ENCODE measurements around the gene BRD4. TPM values are rescaled to one million over a fixed set of nuclear protein-coding genes. Genes with fewer than 3 reads are reported as not detected.

Gene BRD4
- total RNA-seq, 1 experiment from 2014 or later = 189 TPM

DNA sequence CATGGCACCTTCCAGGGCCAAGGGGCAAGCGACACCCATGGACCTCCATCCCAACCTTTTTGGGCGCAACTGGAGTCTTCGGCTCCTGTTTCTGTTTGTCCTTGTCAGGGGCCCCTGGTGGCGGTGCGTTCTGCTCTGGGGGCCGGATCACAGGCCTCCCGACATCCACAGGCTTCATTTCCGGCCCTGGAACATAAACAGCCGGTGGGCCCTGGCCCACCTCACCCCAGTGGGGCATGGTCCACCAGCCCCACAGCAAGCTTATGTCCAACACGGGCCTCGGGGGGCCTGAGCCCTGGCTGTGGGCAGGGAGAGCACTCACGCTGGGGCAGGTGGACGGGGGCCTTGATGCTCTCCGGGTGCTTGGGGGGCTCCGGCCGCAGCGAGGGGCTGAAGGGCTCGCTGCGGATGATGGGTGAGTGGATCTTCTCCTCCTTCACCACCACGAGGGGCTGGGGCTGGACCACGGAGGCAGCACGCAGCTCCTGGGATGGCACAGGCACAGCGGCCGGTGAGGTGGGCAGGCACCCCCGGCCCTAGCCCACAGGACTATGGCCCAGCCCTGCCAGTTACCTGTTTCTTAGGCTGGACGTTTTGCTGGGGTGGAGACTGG, 92.9 kb downstream of the BRD4 start:
- intact Hi-C loops (cut with micrococcal nuclease) = no loop called here
- no peak for DNase-seq (ENCODE audit: unreplicated experiment)
- Mint-ChIP-seq H3K27me3 (ENCODE audit: insufficient read depth, unreplicated experiment) (no peaks in the 10 kb centered on the region), H3K27ac (ENCODE audit: low read depth, unreplicated experiment) (no peak overlapping the region), H3K9me3 (ENCODE audit: unreplicated experiment) (no peaks in the 10 kb centered on the region), H3K4me1 (ENCODE audit: insufficient read depth, unreplicated experiment) (peaks cover 4% of the 10 kb centered on the region), H3K4me3 (ENCODE audit: unreplicated experiment) (no peak overlapping the region), H3K36me3 (ENCODE audit: insufficient read depth, unreplicated experiment) (peaks cover 99% of the 10 kb centered on the region)
- CTCF ChIA-PET = no interaction called here
- TF ChIP-seq, protein P1, sequence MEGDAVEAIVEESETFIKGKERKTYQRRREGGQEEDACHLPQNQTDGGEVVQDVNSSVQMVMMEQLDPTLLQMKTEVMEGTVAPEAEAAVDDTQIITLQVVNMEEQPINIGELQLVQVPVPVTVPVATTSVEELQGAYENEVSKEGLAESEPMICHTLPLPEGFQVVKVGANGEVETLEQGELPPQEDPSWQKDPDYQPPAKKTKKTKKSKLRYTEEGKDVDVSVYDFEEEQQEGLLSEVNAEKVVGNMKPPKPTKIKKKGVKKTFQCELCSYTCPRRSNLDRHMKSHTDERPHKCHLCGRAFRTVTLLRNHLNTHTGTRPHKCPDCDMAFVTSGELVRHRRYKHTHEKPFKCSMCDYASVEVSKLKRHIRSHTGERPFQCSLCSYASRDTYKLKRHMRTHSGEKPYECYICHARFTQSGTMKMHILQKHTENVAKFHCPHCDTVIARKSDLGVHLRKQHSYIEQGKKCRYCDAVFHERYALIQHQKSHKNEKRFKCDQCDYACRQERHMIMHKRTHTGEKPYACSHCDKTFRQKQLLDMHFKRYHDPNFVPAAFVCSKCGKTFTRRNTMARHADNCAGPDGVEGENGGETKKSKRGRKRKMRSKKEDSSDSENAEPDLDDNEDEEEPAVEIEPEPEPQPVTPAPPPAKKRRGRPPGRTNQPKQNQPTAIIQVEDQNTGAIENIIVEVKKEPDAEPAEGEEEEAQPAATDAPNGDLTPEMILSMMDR (IDR thresholded peaks at IDR 0.05; ENCODE audit: unreplicated experiment) = no peak
- BruUV-seq (replicated peaks) = no TSS peak
- POLR2A ChIA-PET = no interaction called here

DNA sequence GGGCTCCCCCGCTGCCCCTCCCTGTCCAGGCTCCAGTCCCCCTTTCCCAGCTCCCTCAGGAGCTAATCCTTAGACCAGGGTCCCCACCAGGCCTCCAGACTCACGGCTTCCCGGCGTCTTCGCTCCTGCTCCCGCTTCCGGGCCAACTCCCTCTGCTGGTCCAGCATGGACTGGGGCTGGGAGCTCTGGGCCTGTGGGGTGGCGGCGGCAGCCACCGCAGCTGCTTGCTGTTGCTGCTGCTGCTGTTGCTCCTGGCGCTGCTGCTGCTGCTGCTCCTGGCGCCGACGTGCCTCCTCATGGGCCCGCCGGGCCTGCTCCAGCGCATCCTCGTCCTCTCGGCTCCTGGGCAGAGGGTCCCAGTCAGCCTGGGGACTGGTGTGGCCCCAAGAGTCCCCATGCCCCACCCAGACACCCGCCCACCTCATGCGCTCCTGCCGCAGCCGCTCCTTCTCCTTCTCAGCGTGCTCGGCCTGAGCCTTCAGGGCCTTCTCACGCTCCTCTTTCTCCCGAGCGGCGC, 93.6 kb downstream of the BRD4 start:
- TF ChIP-seq, protein P1 (IDR thresholded peaks at IDR 0.05; ENCODE audit: unreplicated experiment) = no peak
- intact Hi-C loops (cut with micrococcal nuclease) = no loop called here
- Mint-ChIP-seq H3K36me3 (ENCODE audit: insufficient read depth, unreplicated experiment) (peaks cover 99% of the 10 kb centered on the region), H3K4me1 (ENCODE audit: insufficient read depth, unreplicated experiment) (peaks cover 5% of the 10 kb centered on the region), H3K4me3 (ENCODE audit: unreplicated experiment) (no peak overlapping the region), H3K9me3 (ENCODE audit: unreplicated experiment) (no peaks in the 10 kb centered on the region), H3K27ac (ENCODE audit: low read depth, unreplicated experiment) (no peak overlapping the region), H3K27me3 (ENCODE audit: insufficient read depth, unreplicated experiment) (no peaks in the 10 kb centered on the region)
- BruUV-seq (replicated peaks) = no TSS peak
- no peak for DNase-seq (ENCODE audit: unreplicated experiment)
- ChIA-PET CTCF (no interaction called here), POLR2A (no interaction called here)

- intact Hi-C loops (cut with micrococcal nuclease) = no loop called here
- peaks cover 5% of the 10 kb centered on the region for H3K4me1 Mint-ChIP-seq (ENCODE audit: insufficient read depth, unreplicated experiment)
- no peaks in the 10 kb centered on the region for H3K9me3 Mint-ChIP-seq (ENCODE audit: unreplicated experiment)
- CTCF ChIA-PET = no interaction called here
- POLR2A ChIA-PET = no interaction called here
- TF ChIP-seq, protein P1 (IDR thresholded peaks at IDR 0.05; ENCODE audit: unreplicated experiment) = no peak
- no peaks in the 10 kb centered on the region for H3K27me3 Mint-ChIP-seq (ENCODE audit: insufficient read depth, unreplicated experiment)
- BruUV-seq (replicated peaks) = no TSS peak
- H3K4me3 Mint-ChIP-seq (ENCODE audit: unreplicated experiment) = no peak overlapping the region
- no peak for DNase-seq (ENCODE audit: unreplicated experiment)
- no peak overlapping the region for H3K27ac Mint-ChIP-seq (ENCODE audit: low read depth, unreplicated experiment)
- H3K36me3 Mint-ChIP-seq (ENCODE audit: insufficient read depth, unreplicated experiment) = peaks cover 92% of the 10 kb centered on the region
Observed at GRCh38 chr19:15237759-15238638, 94.3 kb downstream of the BRD4 start.

GRCh38 chr19:15236886-15237285, 95.5 kb downstream of the BRD4 start:
- no peaks in the 10 kb centered on the region for H3K27me3 Mint-ChIP-seq (ENCODE audit: insufficient read depth, unreplicated experiment)
- intact Hi-C loops (cut with micrococcal nuclease) = no loop called here
- peaks cover 5% of the 10 kb centered on the region for H3K4me1 Mint-ChIP-seq (ENCODE audit: insufficient read depth, unreplicated experiment)
- no peak overlapping the region for H3K27ac Mint-ChIP-seq (ENCODE audit: low read depth, unreplicated experiment)
- H3K4me3 Mint-ChIP-seq (ENCODE audit: unreplicated experiment) = no peak overlapping the region
- no peak for DNase-seq (ENCODE audit: unreplicated experiment)
- TF ChIP-seq, protein P1 (IDR thresholded peaks at IDR 0.05; ENCODE audit: unreplicated experiment) = no peak
- peaks cover 80% of the 10 kb centered on the region for H3K36me3 Mint-ChIP-seq (ENCODE audit: insufficient read depth, unreplicated experiment)
- no peaks in the 10 kb centered on the region for H3K9me3 Mint-ChIP-seq (ENCODE audit: unreplicated experiment)
- BruUV-seq (replicated peaks) = no TSS peak
- POLR2A ChIA-PET = interaction anchor here (0.6 kb wide), 1 partner anchor 50 kb away, joined by 4 read pairs; no protein-coding TSS in a partner anchor
- CTCF ChIA-PET = no interaction called here
